NCI-H446 (cell line): Measurements from ENCODE around the gene VTCN1.
"Not testable (repeated sequence)": the region's sequence is repeated elsewhere in the genome, so short reads cannot be mapped to it uniquely, and the experiment has no call there.

Source experiments
- DNase-seq, 2 experiments: peaks; one replicate each; lab custom pipeline; 2025; lab: John Stamatoyannopoulos, UW

The VTCN1 gene

GRCh38 chr1:117123274-117123673 lies 87.5 kb downstream of the VTCN1 start:
- DNase-seq: no peak

DNA sequence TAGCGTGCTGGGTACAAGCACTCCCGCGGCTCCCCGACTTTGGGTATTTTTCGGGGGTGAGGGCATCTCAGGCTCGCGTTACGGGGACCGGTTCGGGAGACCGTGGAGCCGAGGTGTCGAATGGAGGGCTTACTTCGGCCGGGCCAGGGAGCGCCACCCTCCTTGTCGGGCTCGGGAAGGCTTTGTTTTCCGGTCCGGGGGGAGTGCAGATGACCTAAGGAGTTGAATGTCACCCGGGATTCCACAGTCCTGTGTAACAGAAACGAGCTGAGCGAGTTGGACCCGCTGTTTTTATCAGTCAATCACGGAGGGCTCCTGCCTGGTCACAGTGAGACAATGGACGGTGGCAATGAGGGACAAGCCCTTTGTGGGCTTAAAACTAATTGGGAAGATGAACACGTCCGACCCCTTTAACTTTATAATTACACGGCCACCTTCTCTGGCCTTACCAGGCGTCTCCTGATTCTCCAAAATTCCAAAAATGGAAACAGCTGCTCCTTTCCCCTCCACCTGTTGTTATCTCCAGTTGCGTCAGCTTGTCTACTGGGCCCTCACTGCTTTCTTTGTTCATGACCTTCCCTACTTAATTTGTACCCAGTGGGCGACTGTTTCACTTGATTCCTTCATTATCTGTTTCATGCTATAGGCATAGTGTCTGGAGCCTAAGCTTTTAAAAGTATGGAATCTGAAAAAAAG lies 88.2 kb downstream of the VTCN1 start:
- no peak for DNase-seq

DNA sequence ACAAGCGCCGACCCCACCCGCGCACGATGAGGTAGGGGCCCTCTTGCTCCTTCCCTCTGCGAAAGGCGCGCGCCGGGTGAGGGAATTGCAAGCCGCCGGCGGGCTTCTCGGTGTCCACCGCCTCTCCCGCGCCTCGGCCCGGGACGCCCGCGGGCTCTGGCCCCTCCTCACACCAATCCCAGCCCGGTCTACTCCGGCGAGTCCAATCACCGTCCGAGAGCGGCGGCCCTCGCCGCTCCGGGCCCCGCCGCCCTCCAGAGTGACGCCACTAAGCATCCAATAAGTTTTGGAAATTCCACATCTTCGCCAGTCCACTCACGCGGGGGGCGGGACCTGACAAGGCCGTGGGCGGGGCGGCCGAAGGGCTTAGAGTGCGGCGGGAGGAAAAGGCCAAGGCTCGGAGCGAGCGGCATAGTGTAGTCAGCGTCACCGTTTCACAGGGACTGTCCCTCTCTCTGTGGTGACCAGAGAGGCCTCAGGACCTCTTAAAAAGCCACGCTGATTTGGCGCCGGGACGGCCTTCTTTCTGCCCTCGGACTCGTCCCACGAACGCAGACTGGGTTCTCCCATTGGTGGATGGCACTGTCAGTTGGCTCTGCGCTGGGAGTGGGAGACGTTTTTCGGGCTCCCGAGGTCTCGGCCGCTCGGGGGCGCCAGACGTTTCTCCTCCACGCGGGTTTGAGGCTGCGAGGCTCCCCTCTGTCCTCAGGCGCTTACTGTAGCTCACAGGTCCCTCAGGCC lies 89.0 kb downstream of the VTCN1 start, which contains the start of gene TRIM45:
Gene TRIM45, minus strand, starts transcription at position 161 of the 741 bp plus-strand sequence. CDS start 548 bp downstream, outside the sequence.
- DNase-seq: peak; percentile 95 to 98

GRCh38 chr1:117120774-117121588 lies 89.7 kb downstream of the VTCN1 start:
- no peak for DNase-seq

GRCh38 chr1:117119144-117119543 lies 91.6 kb downstream of the VTCN1 start:
- DNase-seq: not testable (repeated sequence)

- no peak for DNase-seq
Observed at GRCh38 chr1:117118137-117118536, 92.6 kb downstream of the VTCN1 start.

DNA sequence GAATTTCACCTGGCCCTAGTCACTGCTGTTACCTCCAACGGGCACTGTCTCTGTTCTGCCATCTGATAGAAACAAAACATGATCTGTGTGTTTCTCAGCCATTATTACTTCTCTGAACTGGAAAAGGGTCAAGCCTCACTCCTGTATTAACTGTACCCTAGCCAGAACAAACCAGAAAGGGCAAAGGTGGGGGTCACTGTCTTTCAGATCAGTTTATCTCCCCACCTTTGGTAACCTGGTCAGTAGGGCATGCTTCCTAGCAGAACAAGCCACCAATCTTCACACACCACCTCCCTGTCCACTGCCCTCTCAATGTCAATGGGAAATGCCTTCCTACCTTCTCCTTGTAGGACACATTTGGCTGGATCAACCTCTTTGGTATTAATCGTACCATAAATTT lies 93.0 kb downstream of the VTCN1 start:
- DNase-seq: no peak

- DNase-seq: no peak
Observed at GRCh38 chr1:117116784-117117130, 94.0 kb downstream of the VTCN1 start.

GRCh38 chr1:117116090-117116783 lies 94.5 kb downstream of the VTCN1 start:
- DNase-seq: no peak

GRCh38 chr1:117114877-117115276 lies 95.8 kb downstream of the VTCN1 start:
- no peak for DNase-seq

DNA sequence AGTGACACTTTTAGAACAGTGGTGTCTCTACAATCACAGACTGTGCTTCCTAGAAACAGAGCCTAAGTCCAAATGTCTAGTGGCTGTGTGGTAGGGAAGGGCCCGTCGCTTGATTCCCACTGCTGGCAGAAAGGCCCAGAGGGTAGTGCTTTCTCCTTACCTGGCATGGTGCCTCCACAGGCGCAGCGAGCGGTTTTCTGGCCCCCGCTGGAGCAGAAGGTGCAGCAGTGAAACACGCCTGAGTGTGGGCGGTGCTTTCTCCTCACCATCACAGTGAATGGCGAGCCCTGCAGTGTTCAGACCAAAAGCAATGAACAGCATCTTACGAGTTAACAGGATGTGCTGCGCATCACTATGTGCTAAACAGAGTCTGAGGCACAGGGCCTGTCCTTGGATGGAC lies 97.5 kb downstream of the VTCN1 start:
- no peak for DNase-seq

DNA sequence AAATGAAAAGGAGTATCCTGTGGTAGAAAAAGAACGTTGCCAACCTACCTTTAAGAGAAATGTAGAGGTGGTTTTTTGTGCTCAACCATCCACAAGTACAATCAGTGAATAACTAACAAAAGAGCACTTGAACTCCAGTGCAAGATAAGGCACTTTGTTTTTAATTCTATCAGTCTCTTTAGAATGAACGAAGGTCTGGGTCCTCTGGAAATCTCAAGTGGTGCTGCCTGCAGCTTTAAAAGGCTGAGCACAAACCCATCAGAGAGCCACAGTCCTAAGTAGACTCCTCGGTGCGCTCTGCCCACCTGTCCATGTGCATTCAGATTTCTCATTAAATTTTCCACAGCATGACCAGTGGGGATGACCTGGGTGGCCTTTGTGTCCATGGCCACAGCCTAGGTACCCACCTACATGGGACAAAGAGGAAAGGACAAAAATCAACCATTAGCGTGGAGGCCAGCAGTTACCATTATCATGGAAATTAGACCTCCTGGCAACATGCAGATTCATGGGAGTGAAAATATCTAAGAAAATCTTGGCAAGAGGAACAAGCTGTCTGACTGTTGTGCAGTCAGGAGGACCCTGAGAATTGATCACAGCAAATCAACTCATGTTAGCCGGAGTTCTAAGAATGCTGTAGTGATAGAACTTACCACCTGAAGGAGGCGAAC lies 98.5 kb downstream of the VTCN1 start:
- no peak for DNase-seq

DNA sequence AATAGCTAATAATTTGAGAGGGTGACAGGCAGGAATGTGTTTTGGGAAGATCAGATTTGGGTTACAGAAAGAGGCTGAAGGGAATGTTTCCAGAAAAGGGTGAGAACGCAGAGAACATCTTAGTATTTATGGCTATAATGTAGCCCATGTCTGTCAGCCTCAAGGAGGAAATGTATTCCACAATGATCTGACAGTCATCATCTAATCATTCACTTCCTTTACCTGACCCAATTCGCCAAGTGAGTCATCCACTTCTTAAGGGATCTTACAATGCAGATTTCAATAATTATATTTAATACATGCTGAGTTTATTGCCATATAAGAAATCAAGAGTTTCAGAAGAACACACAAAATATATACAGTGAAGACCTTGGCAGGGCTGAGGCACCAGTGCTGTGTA lies 100.0 kb downstream of the VTCN1 start:
- DNase-seq: no peak

DNA sequence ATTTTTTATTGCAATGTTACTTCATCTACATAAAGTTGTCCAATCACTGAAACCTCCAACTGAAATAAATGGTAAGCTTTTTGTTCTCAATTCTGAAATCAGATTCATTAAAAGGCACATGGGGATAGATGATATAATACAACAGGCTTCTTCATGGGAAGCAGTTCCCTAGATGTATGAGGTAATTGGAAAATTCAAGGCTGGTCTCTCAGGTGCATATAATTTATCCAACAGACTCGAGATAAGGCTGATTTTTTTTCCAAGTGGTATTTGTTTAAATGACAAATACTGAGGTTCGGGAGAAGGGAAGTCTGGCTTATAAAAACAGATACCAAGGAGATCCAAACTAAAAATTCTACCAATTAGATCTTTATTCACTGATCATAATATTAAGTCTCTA lies 103.4 kb downstream of the VTCN1 start:
- no peak for DNase-seq

DNA sequence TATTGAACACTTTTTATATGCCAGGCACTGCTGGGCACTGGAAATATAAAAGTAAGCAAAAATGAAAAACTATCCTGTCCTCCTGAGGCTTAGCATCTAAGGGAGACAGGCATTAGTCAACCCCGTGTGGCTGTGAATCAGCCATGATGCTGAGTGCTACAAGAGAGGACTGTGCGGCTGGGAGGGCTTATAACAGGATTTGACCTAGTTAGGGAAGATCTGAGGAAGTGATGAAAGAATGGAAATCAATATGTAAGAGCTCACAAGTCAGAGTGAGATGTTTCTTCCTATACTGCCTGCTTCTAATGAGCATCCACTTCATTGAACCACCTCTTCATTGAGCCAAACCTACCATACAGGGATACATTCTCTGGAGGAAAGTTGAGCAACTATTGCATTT lies 104.2 kb downstream of the VTCN1 start:
- DNase-seq: no peak

GRCh38 chr1:117105722-117106121 lies 105.0 kb downstream of the VTCN1 start:
- no peak for DNase-seq

DNA sequence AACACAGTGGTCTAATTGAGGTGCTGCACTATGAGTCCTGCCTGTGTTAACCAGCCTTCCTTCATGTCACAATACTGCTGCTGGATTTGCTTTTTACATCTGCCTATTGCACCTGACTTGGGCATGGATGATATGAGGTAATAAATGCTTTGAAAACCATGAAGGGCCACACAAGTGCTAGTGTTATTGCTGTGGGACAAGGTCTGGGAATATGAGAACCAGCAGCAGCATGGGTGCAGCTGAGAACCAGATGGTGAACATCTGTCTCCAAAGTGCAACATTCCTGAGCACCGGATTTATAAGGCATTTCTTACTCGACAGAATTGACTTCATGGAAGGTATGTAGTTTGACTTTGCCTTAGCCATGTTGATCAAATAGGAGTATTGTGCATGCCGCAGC lies 105.7 kb downstream of the VTCN1 start:
- DNase-seq: no peak

DNA sequence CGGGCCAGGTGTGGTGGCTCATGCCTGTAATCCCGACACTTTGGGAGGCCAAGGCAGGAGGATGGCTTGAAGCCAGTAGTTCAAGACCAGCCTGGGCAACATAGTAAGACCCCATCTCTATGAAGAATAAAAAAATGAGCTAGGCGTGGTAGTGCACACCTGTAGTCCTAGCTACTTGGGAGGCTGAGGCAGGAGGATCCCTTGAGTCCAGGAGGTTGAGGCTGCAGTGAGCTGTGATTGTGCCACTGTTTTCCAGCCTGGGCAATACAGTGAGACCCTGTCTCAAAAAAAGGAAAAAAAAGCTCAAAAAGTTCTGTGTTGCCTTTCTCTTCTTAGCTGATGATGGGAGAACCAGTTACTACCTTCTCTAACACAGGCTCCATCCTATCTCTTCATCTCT lies 108.9 kb downstream of the VTCN1 start:
- not testable (repeated sequence) for DNase-seq

GRCh38 chr1:117101334-117101733 lies 109.4 kb downstream of the VTCN1 start:
- no peak for DNase-seq

DNA sequence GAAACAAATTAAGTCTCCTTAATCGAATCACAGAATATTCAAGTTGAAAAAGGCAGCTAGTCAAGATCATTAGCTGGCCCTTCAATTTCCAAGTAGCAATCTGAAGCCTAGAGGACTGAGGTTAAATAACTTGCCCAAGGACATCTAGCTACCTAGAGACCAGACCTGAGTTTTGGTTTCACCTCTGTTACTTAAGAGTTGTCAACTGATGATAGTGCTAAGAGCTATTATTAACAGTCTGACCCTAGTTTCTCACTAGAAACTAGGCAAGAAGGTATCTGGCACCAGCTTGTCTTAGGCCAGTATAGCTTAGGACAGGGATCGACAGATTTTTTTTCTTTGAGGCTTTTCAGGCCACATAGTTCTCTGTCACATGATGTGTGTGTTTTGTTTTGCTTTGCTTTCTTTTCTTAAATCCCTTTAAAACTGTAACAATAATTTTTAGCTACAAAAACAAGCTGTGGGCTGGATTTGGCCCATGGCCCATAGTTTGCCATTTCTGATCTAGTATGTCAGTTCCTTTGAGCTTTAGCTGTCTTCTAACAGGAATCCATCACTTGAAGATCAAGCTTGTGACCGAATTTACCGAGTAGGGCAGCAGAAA lies 112.3 kb downstream of the VTCN1 start:
- DNase-seq: no peak

DNA sequence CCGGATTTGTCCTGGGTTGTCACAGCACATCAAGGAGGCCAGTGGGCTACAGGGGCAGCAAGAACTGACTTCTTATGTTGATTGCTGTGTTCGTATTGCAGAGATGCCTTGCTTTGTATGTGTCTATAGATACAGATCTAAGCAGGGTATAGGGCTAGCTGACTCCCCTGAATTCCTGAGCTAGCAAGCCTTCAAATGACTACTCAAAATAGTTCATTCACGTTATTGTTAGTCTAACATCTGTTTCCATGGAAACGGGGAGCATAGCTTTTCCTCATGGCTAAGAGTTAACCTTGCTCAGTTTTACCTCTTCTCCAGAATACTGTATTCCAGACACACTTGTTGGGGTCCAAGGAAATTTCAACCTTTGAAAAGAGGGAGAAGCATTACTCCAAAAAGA lies 113.3 kb downstream of the VTCN1 start:
- DNase-seq: no peak
